PC-9 (cell line): ENCODE measurements around the gene EVPL.

Experiments
- EZH2 ChIP-seq: fragments of 200-600 bp; sonication (generic); IDR thresholded peaks from 2 replicates; pipeline ENCODE4 v1.8.0; 2017; ENCODE audit warnings: antibody characterized with exemption, low read depth
- TF ChIP-seq, protein P1 (sequence below): fragments of 200-600 bp; sonication (generic); conservative IDR thresholded peaks from 2 replicates; pipeline ENCODE4 v1.6.1; 2017; ENCODE audit warnings: mixed run types, antibody characterized with exemption, mild to moderate bottlenecking, moderate library complexity

DNA sequence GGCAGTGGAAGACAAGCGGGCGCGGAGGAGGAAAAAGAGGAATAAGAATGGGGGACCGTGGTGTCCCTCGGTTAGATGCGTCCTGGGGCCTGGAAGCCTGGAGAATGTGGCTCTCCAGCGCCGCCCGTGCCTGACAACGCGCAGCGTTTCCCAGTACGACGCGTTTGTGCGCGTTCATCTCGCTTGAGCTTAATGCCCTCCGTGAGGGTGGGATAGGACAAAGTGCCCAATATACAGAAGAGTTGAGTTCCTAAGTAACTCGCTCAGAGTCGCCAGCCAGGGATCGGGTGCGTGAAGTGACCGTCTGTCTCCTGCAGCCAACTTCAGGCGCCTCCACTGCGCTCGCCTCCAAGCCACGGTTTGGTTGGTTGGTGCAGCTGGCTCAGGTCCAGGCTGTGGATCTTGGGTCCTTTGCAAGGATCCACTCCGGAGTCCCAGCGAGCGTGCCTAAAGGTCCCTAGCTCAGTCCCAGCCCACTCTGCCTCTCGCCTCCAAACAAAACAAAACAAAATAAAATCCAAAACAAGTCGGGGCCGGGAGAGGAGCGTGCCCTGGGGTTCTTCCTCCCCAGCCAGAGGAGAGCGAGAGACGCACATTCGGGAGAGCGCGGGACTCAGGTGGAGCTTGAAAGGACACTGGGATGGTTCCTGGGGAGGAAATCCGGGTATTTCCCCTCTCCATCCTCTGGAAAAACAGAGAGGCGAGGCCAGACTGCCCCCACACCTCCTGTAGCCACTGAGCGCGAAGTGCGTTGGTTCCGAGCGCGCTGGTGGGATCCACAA lies 48.4 kb upstream of the EVPL start:
- TF ChIP-seq, protein P1, sequence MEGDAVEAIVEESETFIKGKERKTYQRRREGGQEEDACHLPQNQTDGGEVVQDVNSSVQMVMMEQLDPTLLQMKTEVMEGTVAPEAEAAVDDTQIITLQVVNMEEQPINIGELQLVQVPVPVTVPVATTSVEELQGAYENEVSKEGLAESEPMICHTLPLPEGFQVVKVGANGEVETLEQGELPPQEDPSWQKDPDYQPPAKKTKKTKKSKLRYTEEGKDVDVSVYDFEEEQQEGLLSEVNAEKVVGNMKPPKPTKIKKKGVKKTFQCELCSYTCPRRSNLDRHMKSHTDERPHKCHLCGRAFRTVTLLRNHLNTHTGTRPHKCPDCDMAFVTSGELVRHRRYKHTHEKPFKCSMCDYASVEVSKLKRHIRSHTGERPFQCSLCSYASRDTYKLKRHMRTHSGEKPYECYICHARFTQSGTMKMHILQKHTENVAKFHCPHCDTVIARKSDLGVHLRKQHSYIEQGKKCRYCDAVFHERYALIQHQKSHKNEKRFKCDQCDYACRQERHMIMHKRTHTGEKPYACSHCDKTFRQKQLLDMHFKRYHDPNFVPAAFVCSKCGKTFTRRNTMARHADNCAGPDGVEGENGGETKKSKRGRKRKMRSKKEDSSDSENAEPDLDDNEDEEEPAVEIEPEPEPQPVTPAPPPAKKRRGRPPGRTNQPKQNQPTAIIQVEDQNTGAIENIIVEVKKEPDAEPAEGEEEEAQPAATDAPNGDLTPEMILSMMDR = no peak
- TF ChIP-seq EZH2 = no peak
